ENCODE results near the gene ATP11B.

Gene ATP11B

GRCh38 chr3:182936918-182937285 is 143.6 kb downstream of the ATP11B start:
- H3K4me3 ChIP-seq (ENCODE audit: low read depth, low read length) = no peak overlapping the region
- in situ Hi-C loops (cut with HindIII; ENCODE audit: low sequenced_read_pairs) = no loop called here
- TF ChIP-seq CTCF (IDR thresholded peaks at IDR 0.05; ENCODE audit: low read depth, low read length, missing control alignments) = no peak
- no peak for DNase-seq (ENCODE audit: low read depth)

- DNase-seq (ENCODE audit: low read depth) = no peak
- H3K4me3 ChIP-seq (ENCODE audit: low read depth, low read length) = no peak overlapping the region
- in situ Hi-C loops (cut with HindIII; ENCODE audit: low sequenced_read_pairs) = no loop called here
- no peak for TF ChIP-seq CTCF (IDR thresholded peaks at IDR 0.05; ENCODE audit: low read depth, low read length, missing control alignments)
Observed at GRCh38 chr3:182937293-182938051, 144.2 kb downstream of the ATP11B start.

- in situ Hi-C loops (cut with HindIII; ENCODE audit: low sequenced_read_pairs) = no loop called here
- H3K4me3 ChIP-seq (ENCODE audit: low read depth, low read length) = no peak overlapping the region
- no peak for DNase-seq (ENCODE audit: low read depth)
- TF ChIP-seq CTCF (IDR thresholded peaks at IDR 0.05; ENCODE audit: low read depth, low read length, missing control alignments) = no peak
Observed at GRCh38 chr3:182940266-182940808, 147.0 kb downstream of the ATP11B start.

- TF ChIP-seq CTCF (IDR thresholded peaks at IDR 0.05; ENCODE audit: low read depth, low read length, missing control alignments) = no peak
- no peak overlapping the region for H3K4me3 ChIP-seq (ENCODE audit: low read depth, low read length)
- DNase-seq (ENCODE audit: low read depth) = no peak
- in situ Hi-C loops (cut with HindIII; ENCODE audit: low sequenced_read_pairs) = no loop called here
Observed at GRCh38 chr3:182941719-182942118, 148.4 kb downstream of the ATP11B start.

GRCh38 chr3:182947888-182948287 is 154.6 kb downstream of the ATP11B start:
- in situ Hi-C loops (cut with HindIII; ENCODE audit: low sequenced_read_pairs) = no loop called here
- H3K4me3 ChIP-seq (ENCODE audit: low read depth, low read length) = no peak overlapping the region
- DNase-seq (ENCODE audit: low read depth) = no peak
- TF ChIP-seq CTCF (IDR thresholded peaks at IDR 0.05; ENCODE audit: low read depth, low read length, missing control alignments) = no peak

GRCh38 chr3:182948305-182948704 is 155.0 kb downstream of the ATP11B start:
- no peak for DNase-seq (ENCODE audit: low read depth)
- no peak overlapping the region for H3K4me3 ChIP-seq (ENCODE audit: low read depth, low read length)
- in situ Hi-C loops (cut with HindIII; ENCODE audit: low sequenced_read_pairs) = no loop called here
- TF ChIP-seq CTCF (IDR thresholded peaks at IDR 0.05; ENCODE audit: low read depth, low read length, missing control alignments) = no peak
